Inflammatory macrophage treated with lipopolysaccharide for 4 hours (primary cell): ENCODE data around the gene MAN1A1.
"Not testable (repeated sequence)": the region's sequence is repeated elsewhere in the genome, so short reads cannot be mapped to it uniquely, and the experiment has no call there.

Experiments
- DNase-seq: peaks from one replicate; pipeline ENCODE4 v3.0.0-alpha.2; 2020

MAN1A1 gene

GRCh38 chr6:119349361-119350201 lies at the start of gene MAN1A1:
MAN1A1 (minus strand) TSS chr6:119349761; CDS start chr6:119349065, 696 bp downstream.
- peak; percentile 88 for DNase-seq

GRCh38 chr6:119395192-119395591 lies 45.6 kb upstream of the MAN1A1 start:
- DNase-seq = no peak

GRCh38 chr6:119390247-119390793 lies 40.8 kb upstream of the MAN1A1 start:
- no peak for DNase-seq

- DNase-seq = no peak
These were observed 36.4 kb upstream of the MAN1A1 start for GRCh38 chr6:119385994-119386393.

GRCh38 chr6:119384444-119384843 lies 34.9 kb upstream of the MAN1A1 start:
- DNase-seq = no peak

- no peak for DNase-seq
These were observed 30.2 kb upstream of the MAN1A1 start for GRCh38 chr6:119379809-119380208.

GRCh38 chr6:119377043-119377442 lies 27.5 kb upstream of the MAN1A1 start:
- DNase-seq = not testable (repeated sequence)

GRCh38 chr6:119370080-119370479 lies 20.5 kb upstream of the MAN1A1 start:
- no peak for DNase-seq

GRCh38 chr6:119368921-119369320 lies 19.4 kb upstream of the MAN1A1 start:
- no peak for DNase-seq

- DNase-seq = no peak
These were observed 11.6 kb upstream of the MAN1A1 start for GRCh38 chr6:119361209-119361608.

GRCh38 chr6:119360262-119360915 lies 10.8 kb upstream of the MAN1A1 start:
- no peak for DNase-seq

GRCh38 chr6:119355890-119356289 lies 6.3 kb upstream of the MAN1A1 start:
- no peak for DNase-seq

GRCh38 chr6:119355157-119355556 lies 5.6 kb upstream of the MAN1A1 start:
- peak; percentile 92 for DNase-seq

- DNase-seq = peak; percentile 36
These were observed 4.1 kb upstream of the MAN1A1 start for GRCh38 chr6:119353696-119354095.

GRCh38 chr6:119352001-119352400 lies 2.4 kb upstream of the MAN1A1 start:
- no peak for DNase-seq

GRCh38 chr6:119350952-119351372 lies 1.4 kb upstream of the MAN1A1 start:
- peak; percentile 57 for DNase-seq

- DNase-seq = peak; percentile 89
These were observed 816 bp upstream of the MAN1A1 start for GRCh38 chr6:119350202-119350951.

GRCh38 chr6:119348748-119349360 lies 707 bp downstream of the MAN1A1 start:
- DNase-seq = no peak

GRCh38 chr6:119348096-119348747 lies 1.3 kb downstream of the MAN1A1 start:
- DNase-seq = no peak

GRCh38 chr6:119347466-119348095 lies 2.0 kb downstream of the MAN1A1 start:
- DNase-seq = peak; percentile 72

- DNase-seq = peak; percentile 59
These were observed 2.6 kb downstream of the MAN1A1 start for GRCh38 chr6:119346936-119347335.

- DNase-seq = no peak
These were observed 3.1 kb downstream of the MAN1A1 start for GRCh38 chr6:119346450-119346849.
